K562 (cell line): Measurements from ENCODE around the gene PGPEP1. TPM values are rescaled to one million over a fixed set of nuclear protein-coding genes. Genes with fewer than 3 reads are reported as not detected.

Experiments used
- CLOCK ChIP-seq: fragments of 250-450 bp; sonication (Bioruptor Pico); IDR thresholded peaks from 2 replicates; pipeline ENCODE4 v1.4.0; 2020; ENCODE audit warnings: mild to moderate bottlenecking, moderate library complexity, borderline replicate concordance
- ESRRA ChIP-seq: fragments of 450-650 bp; IDR thresholded peaks from 2 replicates; pipeline ENCODE4 v1.6.1; 2014; ENCODE audit warnings: low read depth, mild to moderate bottlenecking, moderate library complexity, borderline replicate concordance
- FIP1L1 ChIP-seq: fragments of 200-400 bp; formaldehyde crosslinking; IDR thresholded peaks from 2 replicates; pipeline ENCODE4 v1.6.1; 2018; ENCODE audit warnings: mild to moderate bottlenecking, low read depth, low read length; ENCODE audit not compliant: poor library complexity, severe bottlenecking
- MBD2 ChIP-seq: sonication (generic); IDR thresholded peaks from 2 replicates; pipeline ENCODE4 v1.6.1; 2016; ENCODE audit warnings: low read depth, borderline replicate concordance
- PHF8 ChIP-seq: fragments of 200-600 bp; sonication (generic); IDR thresholded peaks from 2 replicates; pipeline ENCODE4 v1.6.1; 2012; ENCODE audit warnings: mixed run types, mild to moderate bottlenecking, inconsistent platforms, low read length, moderate library complexity, borderline replicate concordance
- POLR2AphosphoS2 ChIP-seq: IDR thresholded peaks from 2 replicates; pipeline ENCODE4 v1.6.1; 2012; ENCODE audit warnings: low read length, improper control_type of control experiment
- RBM14 ChIP-seq: fragments of 200-400 bp; formaldehyde crosslinking; IDR thresholded peaks from 2 replicates; pipeline ENCODE4 v1.6.1; 2018; ENCODE audit warnings: low read depth, mild to moderate bottlenecking, low read length, moderate library complexity, borderline replicate concordance; ENCODE audit not compliant: insufficient read depth
- RBM25 ChIP-seq: fragments of 200-400 bp; formaldehyde crosslinking; IDR thresholded peaks from 2 replicates; pipeline ENCODE4 v1.6.1; 2018; ENCODE audit warnings: low read length, low read depth, moderate library complexity; ENCODE audit not compliant: severe bottlenecking
- SRSF9 ChIP-seq: fragments of 200-400 bp; formaldehyde crosslinking; IDR thresholded peaks from 2 replicates; pipeline ENCODE4 v1.6.1; 2017; ENCODE audit warnings: low read depth, low read length, borderline replicate concordance
- YY1 ChIP-seq, 3 experiments: IDR thresholded peaks; 2 replicates each; pipeline ENCODE4 v1.6.1; 2011; ENCODE audit warnings: low read length in 2 of 3, mild to moderate bottlenecking in 2 of 3, moderate library complexity in 2 of 3, borderline replicate concordance in 1 of 3, control low read depth in 1 of 3, low read depth in 1 of 3; ENCODE audit not compliant: insufficient read depth in 3 of 3, insufficient replicate concordance in 2 of 3, control insufficient read depth in 1 of 3, insufficient read length in 1 of 3; ENCODE audit errors: extremely low read depth in 1 of 3
- ZBTB33 ChIP-seq: sonication (generic); formaldehyde crosslinking; IDR thresholded peaks from 2 replicates; pipeline ENCODE4 v1.8.1; 2023; ENCODE audit warnings: mild to moderate bottlenecking, missing genetic modification reagents
- ZMIZ1 ChIP-seq, 2 experiments: fragments of 150-350 bp in 1 of 2; IDR thresholded peaks; 2 replicates each; pipeline ENCODE4 v1.6.1; 2012 to 2016; ENCODE audit warnings: low read depth in 2 of 2, low read length in 2 of 2, mild to moderate bottlenecking in 1 of 2, moderate library complexity in 1 of 2
- ZNF282 ChIP-seq: sonication (generic); formaldehyde crosslinking; IDR thresholded peaks from 2 replicates; pipeline ENCODE4 v1.8.1; 2023; ENCODE audit warnings: missing genetic modification reagents
- ZNF324 ChIP-seq: fragments of 250-450 bp; sonication (Bioruptor Pico); IDR thresholded peaks from 2 replicates; pipeline ENCODE4 v1.4.0; 2020; ENCODE audit warnings: mild to moderate bottlenecking
- ZNF830 ChIP-seq: fragments of 250-450 bp; sonication (Bioruptor Pico); IDR thresholded peaks from 2 replicates; pipeline ENCODE4 v1.5.0; 2021; ENCODE audit warnings: mild to moderate bottlenecking
- ZSCAN32 ChIP-seq: fragments of 450-650 bp; formaldehyde crosslinking; IDR thresholded peaks from 2 replicates; pipeline ENCODE4 v1.4.0; 2020; ENCODE audit warnings: mild to moderate bottlenecking, moderate library complexity
- polyA plus RNA-seq, 8 experiments: library from polyadenylated mRNA; depleted of rRNA in 4 of 8; stranded (reverse) in 5 of 8; unstranded in 3 of 8; fragments of >200 nt; fragmentation: Nextera tagmentation in 2 of 8; fragmentation: Illumina TruSeq in 1 of 8; extraction: Ambion mirVana in 2 of 8; extraction: Trizol in 1 of 8; gene quantifications; 2 replicates each; pipeline versions ENCODE4 v1.2.1 to v1.2.3, GENCODE V29; 2011 to 2014; ENCODE audit warnings: inconsistent platforms in 1 of 8, missing spikeins in 1 of 8
- total RNA-seq, 7 experiments: library from RNA; depleted of rRNA in 6 of 7; stranded (reverse); fragments of >200 nt in 6 of 7; fragmentation: Illumina TruSeq in 2 of 7; extraction: Trizol in 2 of 7; gene quantifications; 2 replicates each; pipeline versions ENCODE4 v1.2.1 to v1.2.3, GENCODE V29; 2011 to 2021; ENCODE audit warnings: low replicate concordance in 1 of 7

The PGPEP1 gene
- total and polyA plus RNA-seq, 9 of the 15 experiments (the other 6 are each of a cell fraction or from before 2014, with no cell fraction given), result 10.0 to 69.6 (median 33.5) TPM

GRCh38 chr19:18396471-18397241 lies 56.3 kb downstream of the PGPEP1 start (continued):
- no peak for TF ChIP-seq SRSF9
- no peak for TF ChIP-seq YY1 (IDR thresholded peaks at IDR 0.05; ENCODE audit: borderline replicate concordance in 1 of 3, control insufficient read depth in 1 of 3, extremely low read depth in 1 of 3, insufficient read depth in 3 of 3, insufficient read length in 1 of 3, insufficient replicate concordance in 2 of 3, low read depth in 1 of 3, low read length in 2 of 3)
- no peak for TF ChIP-seq ZNF830 (CRISPR knock-in tag)
- TF ChIP-seq ZNF282 (CRISPR knock-in tag), result no peak
- TF ChIP-seq ZMIZ1 (IDR thresholded peaks at IDR 0.05; ENCODE audit: low read depth in 2 of 2, low read length in 2 of 2), result no peak
- peak; percentile 89 for TF ChIP-seq RBM25
- TF ChIP-seq RBM14, result no peak
- no peak for TF ChIP-seq MBD2
- no peak for TF ChIP-seq CLOCK
- no peak for TF ChIP-seq FIP1L1
- 0 out of 2 replicates have a peak, but pooled peaks have one; percentile 29 for TF ChIP-seq ESRRA
- peak; percentile 54; the same call in 1 of the 2 replicates for TF ChIP-seq ZBTB33 (CRISPR knock-in tag)
- no peak for TF ChIP-seq POLR2AphosphoS2
- TF ChIP-seq ZSCAN32 (CRISPR knock-in tag), result no peak
- TF ChIP-seq ZNF324 (CRISPR knock-in tag), result no peak
- TF ChIP-seq PHF8, result no peak
